ENCODE data around the gene EIF3CL. TPM values are rescaled to one million over a fixed set of nuclear protein-coding genes. Genes with fewer than 3 reads are reported as not detected.
"Not testable (repeated sequence)": the region's sequence is repeated elsewhere in the genome, so short reads cannot be mapped to it uniquely, and the experiment has no call there.

EIF3CL gene
- total RNA-seq = 14.7 and 52.1 TPM in 2 replicates
- 137 and 188 TPM in 2 replicates for polyA plus RNA-seq
- polyA plus RNA-seq (2011; cell fraction: cytosol; rRNA removed) = 240 and 257 TPM in 2 replicates
- 116 and 169 TPM in 2 replicates for polyA plus RNA-seq (2011; cell fraction: nucleus; rRNA removed)
- polyA plus RNA-seq (2012) = 25.6 and 32.0 TPM in 2 replicates
- polyA minus RNA-seq = 241 and 285 TPM in 2 replicates
- 100 TPM for polyA minus RNA-seq (2011; cell fraction: cytosol; rRNA and poly(A)+ RNA removed)
- 73.7 and 75.4 TPM in 2 replicates for polyA minus RNA-seq (2011; cell fraction: nucleus; rRNA and poly(A)+ RNA removed)
- Bru-seq, nascent RNA = percentile 47 among the genes with signal in this experiment
- percentile 43 among the genes with signal in this experiment for BruChase-seq, experiment 1, labeled RNA remaining after a 6-hour chase
- percentile 40 among the genes with signal in this experiment for BruChase-seq, experiment 2, labeled RNA remaining after a 2-hour chase
- long read RNA-seq, transcript EIF3CL-201 (21 exons, 3,085 nt) = major isoform, 7 of 84 reads
- long read RNA-seq, partial matches to known transcripts = 77 of 84 reads
- long read RNA-seq, other reads (novel, unspliced or antisense) = 0 of 84 reads

GRCh38 chr16:28403220-28404072 is at the start of gene EIF3CL:
TSS of gene EIF3CL (minus strand) at chr16:28403841. CDS start at chr16:28403618, 223 bp downstream.
- H4K20me1 ChIP-seq (replicated peaks; ENCODE audit: control insufficient read depth, extremely low read depth, insufficient read depth, low read length); BruUV-seq (replicated peaks); H3K9me3 ChIP-seq (replicated peaks; ENCODE audit: control insufficient read depth, insufficient read depth, low read length); H3K9ac ChIP-seq (replicated peaks; ENCODE audit: extremely low read depth, insufficient read depth, low read length); H3K4me2 ChIP-seq (ENCODE audit: insufficient read depth, low read length); H3K27ac ChIP-seq (ENCODE audit: insufficient read depth, low read depth, low read length); CTCF ChIA-PET; H3K27me3 ChIP-seq (ENCODE audit: control insufficient read depth in 2 of 2, insufficient read depth in 2 of 2, low read length in 2 of 2); H3K9me1 ChIP-seq (replicated peaks; ENCODE audit: control insufficient read depth, extremely low read depth, insufficient read depth, low read length); H3K36me3 ChIP-seq (ENCODE audit: control insufficient read depth in 2 of 2, extremely low read depth in 1 of 2, insufficient read depth in 2 of 2, low read length in 2 of 2); H3K79me2 ChIP-seq (ENCODE audit: control insufficient read depth, insufficient read depth, low read length); H2AFZ ChIP-seq (ENCODE audit: low read depth, low read length); POLR2A ChIA-PET; intact Hi-C loops (cut with micrococcal nuclease); H3K4me1 ChIP-seq (ENCODE audit: control insufficient read depth, extremely low read depth, insufficient read depth, low read length); dilution Hi-C loops (cut with MboI; ENCODE audit: extremely low pct_ligation_motif_present, low sequenced_read_pairs); DNase-seq (ENCODE audit: low read depth, low spot score): not testable (repeated sequence)
- peak within 1 kb of the TSS in 2 of 3 experiments; percentile 31 to 68 for H3K4me3 ChIP-seq (replicated peaks in 1 of 3; ENCODE audit: insufficient read depth in 1 of 3, low read depth in 1 of 3, low read length in 3 of 3)
- FAIRE-seq = peak; percentile 96

DNA sequence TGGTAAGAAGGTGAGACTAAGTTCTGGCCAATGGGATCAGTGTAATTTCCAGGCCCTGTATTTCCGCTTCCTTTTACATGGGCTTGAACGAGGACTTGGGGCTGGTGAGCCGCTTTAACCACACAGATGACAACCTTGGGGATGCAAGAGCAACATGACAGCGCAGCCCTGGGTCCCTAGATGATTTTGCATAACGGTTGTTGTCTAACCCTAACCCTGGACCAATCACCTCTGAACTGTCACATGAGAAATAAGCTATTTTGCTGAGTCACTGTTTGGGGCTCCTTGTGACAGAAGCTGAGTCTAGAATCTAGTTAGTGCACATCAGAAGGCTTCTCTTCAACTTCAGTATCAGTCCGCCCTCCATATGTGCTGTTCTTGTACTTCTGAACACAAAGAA is 43.4 kb upstream of the EIF3CL start:
- H4K20me1 ChIP-seq (replicated peaks; ENCODE audit: control insufficient read depth, extremely low read depth, insufficient read depth, low read length); H3K4me3 ChIP-seq (replicated peaks in 1 of 3; ENCODE audit: insufficient read depth in 1 of 3, low read depth in 1 of 3, low read length in 3 of 3); H3K9me3 ChIP-seq (replicated peaks; ENCODE audit: control insufficient read depth, insufficient read depth, low read length); H3K9me1 ChIP-seq (replicated peaks; ENCODE audit: control insufficient read depth, extremely low read depth, insufficient read depth, low read length); H3K4me1 ChIP-seq (ENCODE audit: control insufficient read depth, extremely low read depth, insufficient read depth, low read length); H3K9ac ChIP-seq (replicated peaks; ENCODE audit: extremely low read depth, insufficient read depth, low read length); BruUV-seq (replicated peaks); H3K4me2 ChIP-seq (ENCODE audit: insufficient read depth, low read length); H3K79me2 ChIP-seq (ENCODE audit: control insufficient read depth, insufficient read depth, low read length); H3K27me3 ChIP-seq (ENCODE audit: control insufficient read depth in 2 of 2, insufficient read depth in 2 of 2, low read length in 2 of 2); POLR2A ChIA-PET; H2AFZ ChIP-seq (ENCODE audit: low read depth, low read length); H3K27ac ChIP-seq (ENCODE audit: insufficient read depth, low read depth, low read length); FAIRE-seq; CTCF ChIA-PET; intact Hi-C loops (cut with micrococcal nuclease); dilution Hi-C loops (cut with MboI; ENCODE audit: extremely low pct_ligation_motif_present, low sequenced_read_pairs); DNase-seq (ENCODE audit: low read depth, low spot score); H3K36me3 ChIP-seq (ENCODE audit: control insufficient read depth in 2 of 2, extremely low read depth in 1 of 2, insufficient read depth in 2 of 2, low read length in 2 of 2): not testable (repeated sequence)

DNA sequence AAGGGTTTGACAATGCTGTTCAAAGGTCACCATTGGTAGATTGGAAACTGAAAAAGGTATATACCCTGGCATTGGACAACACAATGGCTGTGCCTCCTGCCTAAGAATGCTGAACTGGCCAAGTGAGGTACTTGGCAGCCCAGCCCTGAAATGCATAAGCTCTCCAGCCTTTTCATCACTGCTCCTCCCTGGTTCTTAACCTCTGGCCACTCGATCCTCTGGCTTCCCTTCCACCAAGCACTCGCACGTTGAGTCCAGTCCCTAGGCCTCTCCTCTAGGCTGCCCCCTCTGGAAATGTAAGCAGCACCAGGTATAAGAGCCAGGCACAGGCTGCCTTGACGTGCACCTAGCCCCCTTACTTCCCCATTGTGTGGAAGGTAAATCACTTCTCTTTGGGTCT is 42.7 kb upstream of the EIF3CL start:
- H3K79me2 ChIP-seq (ENCODE audit: control insufficient read depth, insufficient read depth, low read length); H3K9me1 ChIP-seq (replicated peaks; ENCODE audit: control insufficient read depth, extremely low read depth, insufficient read depth, low read length); H4K20me1 ChIP-seq (replicated peaks; ENCODE audit: control insufficient read depth, extremely low read depth, insufficient read depth, low read length); H3K9ac ChIP-seq (replicated peaks; ENCODE audit: extremely low read depth, insufficient read depth, low read length); DNase-seq (ENCODE audit: low read depth, low spot score); H3K9me3 ChIP-seq (replicated peaks; ENCODE audit: control insufficient read depth, insufficient read depth, low read length); H3K36me3 ChIP-seq (ENCODE audit: control insufficient read depth in 2 of 2, extremely low read depth in 1 of 2, insufficient read depth in 2 of 2, low read length in 2 of 2); POLR2A ChIA-PET; H3K4me1 ChIP-seq (ENCODE audit: control insufficient read depth, extremely low read depth, insufficient read depth, low read length); H3K27ac ChIP-seq (ENCODE audit: insufficient read depth, low read depth, low read length); H3K27me3 ChIP-seq (ENCODE audit: control insufficient read depth in 2 of 2, insufficient read depth in 2 of 2, low read length in 2 of 2); BruUV-seq (replicated peaks); intact Hi-C loops (cut with micrococcal nuclease); H3K4me3 ChIP-seq (replicated peaks in 1 of 3; ENCODE audit: insufficient read depth in 1 of 3, low read depth in 1 of 3, low read length in 3 of 3); H2AFZ ChIP-seq (ENCODE audit: low read depth, low read length); FAIRE-seq; dilution Hi-C loops (cut with MboI; ENCODE audit: extremely low pct_ligation_motif_present, low sequenced_read_pairs); CTCF ChIA-PET; H3K4me2 ChIP-seq (ENCODE audit: insufficient read depth, low read length): not testable (repeated sequence)

DNA sequence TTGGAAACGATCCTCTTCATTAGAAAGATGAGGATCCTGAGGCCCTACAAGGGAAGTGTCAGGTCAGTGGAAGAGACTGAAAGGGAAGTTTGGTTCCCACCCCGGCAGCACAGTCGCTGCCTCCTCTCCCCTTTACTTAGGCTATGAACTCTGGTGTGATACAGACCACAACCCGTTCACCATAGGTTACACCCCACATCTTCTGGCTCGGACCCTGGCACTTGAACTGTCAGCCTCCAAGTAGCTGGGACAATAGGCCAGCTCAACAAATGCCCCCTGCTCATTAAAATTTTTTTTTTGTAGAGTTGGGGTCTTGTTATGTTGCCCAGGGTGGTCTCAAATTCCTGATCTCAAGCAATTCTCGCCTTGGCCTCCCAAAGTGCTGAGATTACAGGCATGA is 40.3 kb upstream of the EIF3CL start:
- H2AFZ ChIP-seq (ENCODE audit: low read depth, low read length); H3K4me3 ChIP-seq (replicated peaks in 1 of 3; ENCODE audit: insufficient read depth in 1 of 3, low read depth in 1 of 3, low read length in 3 of 3); CTCF ChIA-PET; POLR2A ChIA-PET; H4K20me1 ChIP-seq (replicated peaks; ENCODE audit: control insufficient read depth, extremely low read depth, insufficient read depth, low read length); intact Hi-C loops (cut with micrococcal nuclease); H3K79me2 ChIP-seq (ENCODE audit: control insufficient read depth, insufficient read depth, low read length); dilution Hi-C loops (cut with MboI; ENCODE audit: extremely low pct_ligation_motif_present, low sequenced_read_pairs); DNase-seq (ENCODE audit: low read depth, low spot score); BruUV-seq (replicated peaks); H3K9me3 ChIP-seq (replicated peaks; ENCODE audit: control insufficient read depth, insufficient read depth, low read length); H3K4me1 ChIP-seq (ENCODE audit: control insufficient read depth, extremely low read depth, insufficient read depth, low read length); H3K27me3 ChIP-seq (ENCODE audit: control insufficient read depth in 2 of 2, insufficient read depth in 2 of 2, low read length in 2 of 2); H3K27ac ChIP-seq (ENCODE audit: insufficient read depth, low read depth, low read length); H3K9me1 ChIP-seq (replicated peaks; ENCODE audit: control insufficient read depth, extremely low read depth, insufficient read depth, low read length); H3K36me3 ChIP-seq (ENCODE audit: control insufficient read depth in 2 of 2, extremely low read depth in 1 of 2, insufficient read depth in 2 of 2, low read length in 2 of 2); H3K4me2 ChIP-seq (ENCODE audit: insufficient read depth, low read length); FAIRE-seq; H3K9ac ChIP-seq (replicated peaks; ENCODE audit: extremely low read depth, insufficient read depth, low read length): not testable (repeated sequence)
